HG02981 (cell line): ENCODE data around the gene RHBDF1.
"Not testable (repeated sequence)": the region's sequence is repeated elsewhere in the genome, so short reads cannot be mapped to it uniquely, and the experiment has no call there.

ENCODE experiments used
- ATAC-seq: cut with Tn5 transposase; IDR thresholded peaks from one replicate; pipeline ENCODE4 v1.9.1; 2021; ENCODE audit warnings: mild to moderate bottlenecking, moderate library complexity; ENCODE audit not compliant: unreplicated experiment

RHBDF1 gene

DNA sequence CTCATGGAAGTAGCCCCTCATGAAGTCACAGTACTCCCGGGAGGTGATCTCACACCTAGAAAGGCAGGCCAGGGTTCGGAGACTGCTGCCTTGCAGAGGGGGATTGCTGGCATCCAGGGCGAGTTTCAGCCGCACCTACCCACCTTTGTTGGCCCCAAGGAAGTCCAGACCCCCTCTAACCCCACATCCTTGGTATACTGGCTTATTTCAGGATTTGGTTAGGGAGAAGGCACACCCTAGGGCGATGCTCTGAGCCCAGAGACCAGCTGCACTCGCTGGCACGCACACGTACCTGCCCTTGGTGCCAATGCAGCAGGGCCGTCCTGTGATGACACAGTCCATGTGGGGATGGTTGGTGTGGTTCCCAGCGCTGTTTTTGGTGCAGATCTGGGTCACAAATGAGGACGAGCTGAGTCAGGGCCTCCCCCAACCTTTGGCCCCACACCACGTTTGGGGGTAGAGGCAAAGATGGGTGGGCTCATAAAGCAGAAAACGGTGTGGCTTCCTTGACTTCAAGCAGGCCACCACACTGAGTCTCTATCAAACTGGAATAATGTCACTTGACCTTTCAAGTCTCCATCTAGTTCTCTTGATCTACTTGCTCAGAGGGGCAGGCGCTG is 12.9 kb downstream of the RHBDF1 start:
- ATAC-seq: no peak

DNA sequence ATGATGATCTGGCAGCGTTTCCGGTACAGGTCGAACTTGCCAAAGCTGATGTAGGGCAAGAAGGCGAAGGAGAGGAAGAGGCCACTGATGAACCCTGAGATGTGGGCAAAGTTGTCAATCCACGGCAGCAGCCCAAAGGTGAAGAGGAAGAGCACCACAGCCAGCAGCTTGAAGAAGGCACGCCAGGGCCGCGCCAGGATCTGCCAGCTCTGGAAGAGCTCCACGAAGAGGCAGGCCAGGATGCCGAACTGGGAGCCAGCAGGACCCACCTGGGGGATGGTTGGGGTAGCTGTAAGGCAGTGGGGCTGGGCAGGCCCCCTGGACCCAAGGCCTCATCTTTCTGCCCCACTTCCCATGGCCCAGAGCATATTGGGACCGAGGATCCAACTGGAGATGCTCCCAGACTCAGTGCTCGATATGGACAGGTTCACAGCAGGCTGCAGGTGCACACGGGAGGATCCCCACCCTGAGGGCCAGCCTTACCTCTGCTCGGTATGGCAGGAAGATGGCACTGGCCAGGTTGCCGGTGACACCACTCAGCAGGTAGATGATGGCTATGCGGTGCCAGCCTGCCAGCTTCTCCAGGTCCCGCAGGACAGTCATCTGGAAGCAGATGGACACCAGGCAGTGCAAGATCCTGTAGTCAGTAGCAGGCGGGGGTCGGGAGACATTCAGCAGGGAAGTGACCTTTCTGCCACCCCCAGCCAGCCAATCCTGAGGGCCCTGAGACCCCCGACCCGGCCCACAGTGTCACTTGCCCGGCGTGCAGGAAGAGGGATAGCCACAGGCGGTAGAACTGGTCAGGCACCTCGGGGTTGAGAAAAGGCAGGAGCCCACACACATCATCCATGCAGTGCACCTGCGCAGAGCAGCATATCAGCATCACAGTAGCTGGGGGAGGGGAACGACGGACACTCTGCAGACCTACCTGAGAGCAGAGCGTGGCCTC is 13.7 kb downstream of the RHBDF1 start:
- ATAC-seq: no peak

DNA sequence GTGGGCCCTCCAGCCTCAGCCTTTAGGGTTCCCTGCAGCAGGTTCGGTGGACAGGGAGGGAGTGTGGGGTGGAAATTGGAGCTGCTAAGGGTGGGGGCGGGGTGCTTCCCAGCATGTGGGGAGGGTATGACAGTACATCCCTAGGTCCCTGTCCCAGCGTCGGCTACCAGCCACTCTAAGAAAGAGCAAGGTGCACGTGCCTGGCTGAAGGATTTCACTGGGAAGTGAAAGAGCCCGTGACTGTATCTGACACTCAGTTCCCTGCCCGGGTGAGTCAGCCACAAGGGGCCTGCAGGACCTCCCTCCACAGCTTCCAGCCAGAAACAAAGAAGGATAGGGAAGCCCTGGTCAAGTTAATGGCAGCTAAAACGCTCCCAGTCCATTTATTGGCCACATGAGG is 14.7 kb downstream of the RHBDF1 start:
- ATAC-seq: no peak

DNA sequence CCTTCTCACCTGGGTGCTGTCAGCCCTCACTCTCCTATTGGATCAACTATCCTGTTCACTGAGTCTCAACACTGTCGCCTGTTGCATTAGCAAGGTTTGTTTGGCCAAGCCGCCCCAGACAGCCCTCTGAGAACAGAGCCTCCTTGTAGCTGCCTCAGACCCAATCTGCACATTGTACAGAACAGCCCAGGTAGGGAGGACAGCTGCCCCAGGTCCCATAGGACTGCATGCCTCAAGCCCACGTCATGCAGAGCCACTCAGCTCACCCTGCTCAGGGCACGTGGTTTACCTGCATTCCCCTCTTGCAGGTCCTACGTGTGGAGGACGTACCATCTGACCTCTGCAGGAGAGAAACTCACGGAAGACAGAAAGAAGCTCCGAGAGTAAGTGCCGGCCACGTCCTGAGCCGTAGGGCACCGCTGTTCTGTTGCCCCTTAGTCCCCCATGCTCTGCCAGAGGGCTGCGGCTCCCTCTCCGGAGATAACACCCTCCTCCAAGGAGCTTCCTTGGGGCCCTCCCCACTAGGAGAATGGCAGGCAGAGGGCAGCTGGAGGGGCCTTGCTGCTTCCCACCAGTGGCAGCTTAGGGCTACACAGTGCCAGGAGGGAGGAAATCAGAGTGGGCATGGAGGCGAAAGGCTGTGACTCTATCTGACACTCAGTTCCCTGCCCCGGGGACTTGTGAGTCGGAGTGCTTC is 16.1 kb downstream of the RHBDF1 start:
- no peak for ATAC-seq

DNA sequence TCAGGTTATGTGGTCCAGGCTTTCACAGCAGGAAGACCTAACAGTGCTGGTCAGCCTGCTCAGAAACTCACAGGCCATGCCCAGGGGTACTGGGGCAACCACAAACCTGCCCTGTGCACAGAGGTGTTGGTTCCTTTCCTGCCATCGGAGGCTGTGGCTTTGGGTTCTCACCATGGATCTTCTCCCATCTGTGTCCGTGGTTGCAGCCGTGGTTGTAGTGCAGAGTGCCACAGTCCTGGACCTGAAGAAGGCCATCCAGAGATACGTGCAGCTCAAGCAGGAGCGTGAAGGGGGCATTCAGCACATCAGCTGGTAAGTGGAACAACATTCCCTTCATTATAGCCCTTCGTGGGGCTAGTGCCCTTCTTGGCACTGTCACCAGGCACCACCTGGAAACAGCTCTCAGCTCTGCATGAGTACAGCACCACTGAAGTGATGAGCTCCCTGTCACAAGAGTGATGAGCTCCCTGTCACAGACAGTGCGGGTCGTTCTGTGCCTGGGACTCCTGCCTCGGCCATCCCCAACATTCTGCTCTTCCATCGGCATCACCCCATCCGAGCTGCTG is 16.8 kb downstream of the RHBDF1 start:
- no peak for ATAC-seq

DNA sequence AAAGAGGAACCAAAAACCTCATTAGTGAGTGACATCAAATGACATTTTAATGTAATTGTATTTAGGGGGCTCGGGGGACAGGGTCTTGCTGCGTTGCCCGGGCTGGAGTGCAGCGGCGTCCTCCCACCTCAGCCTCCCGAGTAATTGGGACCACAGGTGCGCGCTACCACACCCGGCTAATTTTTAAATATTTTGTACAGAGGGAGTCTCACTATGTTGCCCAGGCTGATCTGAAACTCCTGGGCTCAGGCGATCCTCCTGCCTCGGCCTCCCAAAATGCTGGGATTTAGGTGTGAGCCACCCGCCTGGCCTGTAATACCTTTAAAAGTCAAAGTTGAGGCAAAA is 18.2 kb downstream of the RHBDF1 start:
- no peak for ATAC-seq

DNA sequence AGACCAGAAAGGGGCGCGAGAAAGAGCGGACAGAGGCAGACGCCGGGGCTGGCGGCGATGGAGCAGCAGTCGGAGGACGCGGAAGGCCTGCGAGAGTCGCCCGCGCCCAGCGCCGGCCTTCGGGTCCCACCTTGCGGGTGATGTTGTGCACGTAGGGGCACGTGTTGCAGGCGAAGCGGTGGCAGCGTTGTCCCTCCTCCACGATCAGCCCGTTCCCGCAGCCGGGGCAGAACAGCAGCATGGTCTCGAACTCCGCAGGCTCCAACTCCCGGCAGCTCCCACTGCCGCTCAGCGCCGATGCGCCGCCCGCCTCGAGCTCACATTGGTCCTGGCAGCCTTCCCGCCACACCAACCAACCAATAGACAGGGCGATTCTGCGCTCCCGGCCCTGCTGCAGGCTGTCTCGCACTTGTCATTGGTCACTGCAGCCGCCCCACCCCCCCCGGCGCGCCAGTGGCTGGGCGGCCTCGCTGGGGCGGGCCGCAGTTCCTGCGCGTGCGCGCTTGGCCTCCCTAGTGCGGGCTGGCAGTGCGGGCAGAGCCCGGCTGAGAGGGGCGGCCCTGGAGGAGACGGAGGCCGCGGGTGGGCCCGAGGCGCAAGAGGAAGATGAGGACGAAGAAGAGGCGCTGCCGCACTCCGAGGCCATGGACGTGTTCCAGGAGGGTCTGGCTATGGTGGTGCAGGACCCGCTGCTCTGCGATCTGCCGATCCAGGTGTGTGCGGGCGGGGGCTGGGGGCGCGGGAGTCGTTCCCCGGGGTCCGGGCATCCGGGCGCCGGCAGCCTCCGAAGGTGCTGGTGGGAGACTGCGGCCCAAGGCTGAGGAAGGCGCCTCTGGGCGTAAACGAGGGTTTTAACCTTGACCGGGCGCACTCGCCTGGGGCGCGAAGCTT is 18.8 kb downstream of the RHBDF1 start, which contains the start of the genes POLR3K and SNRNP25:
POLR3K (minus strand) TSS at position 263 of the 891 bp plus-strand sequence; CDS start at position 241, 22 bp downstream.
SNRNP25 (plus strand) TSS at position 483 of the 891 bp plus-strand sequence; CDS start at position 672, 189 bp downstream.
- ATAC-seq: peak; percentile 89

DNA sequence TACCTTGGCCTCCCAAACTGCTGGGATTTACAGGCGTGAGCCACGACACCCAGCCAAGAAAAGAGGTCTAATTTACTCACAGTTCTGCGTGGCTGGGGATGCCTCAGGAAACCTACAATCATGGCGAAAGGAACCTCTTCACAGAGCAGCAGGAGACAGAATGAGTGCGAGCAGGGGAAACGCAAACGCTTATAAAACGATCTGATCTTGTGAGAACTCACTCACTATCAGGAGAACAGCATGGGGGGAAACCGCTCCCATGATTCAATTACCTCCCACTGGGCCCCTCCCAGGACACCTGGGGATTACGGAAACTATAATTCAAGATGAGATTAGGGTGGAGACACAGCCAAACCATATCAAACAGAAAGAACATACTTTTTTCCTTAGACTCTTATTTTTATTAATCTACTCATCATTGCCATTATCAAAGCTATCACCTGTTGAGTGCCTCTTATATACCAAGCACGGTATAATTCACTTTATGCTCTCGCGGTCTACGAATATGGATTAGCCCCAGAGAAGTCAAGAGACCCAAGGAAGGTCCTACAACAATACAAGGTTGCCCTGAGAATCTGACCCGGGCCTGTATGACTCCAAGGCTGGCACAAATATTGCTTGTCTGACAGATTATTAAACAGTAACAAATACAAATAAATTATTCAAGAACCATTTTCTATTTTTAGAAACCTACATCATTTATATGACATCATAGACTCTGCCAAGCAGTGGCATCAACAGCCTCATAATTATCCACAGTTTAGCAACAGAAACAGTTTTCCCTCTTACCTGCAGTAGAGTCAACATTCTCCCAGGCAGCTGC is 21.5 kb downstream of the RHBDF1 start:
- no peak for ATAC-seq

DNA sequence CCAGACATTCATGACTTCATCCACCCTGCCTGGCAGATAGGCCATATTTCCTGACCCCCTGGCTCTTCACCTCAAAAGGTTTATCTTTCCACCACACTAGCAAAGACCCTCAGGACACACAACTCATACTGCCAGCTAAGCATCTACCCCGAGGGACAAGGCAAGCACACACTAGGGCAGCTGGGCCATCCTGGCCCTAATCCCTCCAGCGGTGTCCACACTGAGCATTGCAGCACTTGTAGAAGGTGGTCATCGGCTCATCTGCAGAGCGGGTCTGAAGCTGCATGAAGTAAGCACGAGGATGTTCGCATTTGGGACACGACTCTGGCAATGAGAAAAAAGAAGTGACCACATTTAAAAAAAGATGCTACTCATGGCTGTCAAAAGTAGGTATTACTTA is 25.2 kb downstream of the RHBDF1 start:
- ATAC-seq: no peak

DNA sequence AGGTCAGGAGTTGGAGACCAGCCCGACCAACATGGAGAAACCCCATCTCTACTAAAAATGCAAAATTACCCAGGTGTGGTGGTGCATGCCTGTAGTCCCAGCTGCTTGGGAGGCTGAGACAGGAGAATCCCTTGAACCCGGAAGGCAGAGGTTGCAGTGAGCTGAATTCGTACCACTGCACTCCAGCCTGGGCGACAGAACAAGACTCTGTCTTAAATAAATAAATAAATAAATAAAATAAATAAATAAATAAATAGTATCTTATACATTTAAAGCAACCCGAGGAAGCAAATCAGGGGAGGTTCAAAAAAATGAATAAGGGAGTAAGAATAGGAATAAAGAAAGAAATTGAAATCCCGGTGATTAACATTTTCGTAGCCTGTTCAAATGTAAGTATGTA is 25.9 kb downstream of the RHBDF1 start:
- not testable (repeated sequence) for ATAC-seq

DNA sequence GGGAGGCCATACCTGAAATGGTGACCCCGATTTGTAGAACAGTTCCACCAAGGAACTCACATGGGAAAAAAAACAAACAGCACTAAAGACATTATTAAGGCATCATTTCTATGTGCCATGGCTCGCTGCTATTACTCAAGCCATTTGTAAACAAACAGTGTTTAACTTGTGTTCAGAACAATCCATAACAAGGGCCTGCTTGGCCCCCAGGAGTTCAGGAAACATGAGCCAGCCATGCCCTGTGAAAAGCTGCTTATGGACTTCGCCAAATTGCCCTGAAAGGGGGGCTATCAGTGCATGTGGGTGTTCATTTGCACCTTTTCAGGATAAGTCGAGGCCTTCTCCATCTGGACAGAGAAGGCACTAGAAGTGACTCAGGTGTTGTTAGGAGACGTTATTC is 27.0 kb downstream of the RHBDF1 start:
- ATAC-seq: no peak

DNA sequence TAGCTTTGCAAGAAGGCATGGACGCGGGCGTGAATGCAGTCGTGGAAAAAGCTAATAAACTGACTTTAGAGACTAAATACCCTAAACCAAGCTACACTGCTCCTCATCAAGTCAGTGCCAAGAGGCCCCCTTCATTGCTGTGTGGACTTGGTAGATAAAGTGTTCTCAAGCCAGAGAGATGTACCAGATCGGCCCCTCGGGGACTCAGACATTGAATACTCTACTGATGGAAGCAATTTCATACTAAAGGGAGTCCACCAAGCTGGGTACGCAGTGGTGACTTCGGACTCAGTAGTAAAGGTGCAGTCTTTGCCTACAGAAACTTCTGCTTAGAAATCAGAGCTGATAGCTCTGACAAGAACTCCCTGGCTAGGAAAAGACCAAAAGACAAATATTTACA is 27.8 kb downstream of the RHBDF1 start:
- ATAC-seq: no peak

DNA sequence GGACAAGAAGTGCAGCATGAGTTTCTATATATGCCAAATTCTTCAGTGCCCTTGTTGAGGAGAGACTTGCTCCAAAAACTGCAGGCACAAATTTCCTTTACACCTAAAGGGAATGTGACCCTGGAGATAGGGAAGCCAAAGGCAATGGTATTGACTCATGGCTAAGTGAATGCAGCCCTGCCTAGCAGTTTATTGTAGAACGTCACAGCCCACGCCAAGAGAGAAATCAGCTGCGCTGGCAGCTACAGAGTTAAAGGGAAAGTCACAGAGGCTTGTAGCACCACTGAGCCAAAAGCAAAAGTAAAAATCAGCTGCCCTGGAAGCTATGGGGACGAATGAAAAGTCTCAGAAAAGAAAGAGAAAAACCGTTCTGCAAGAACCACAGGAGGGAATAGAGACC is 29.1 kb downstream of the RHBDF1 start:
- ATAC-seq: no peak

DNA sequence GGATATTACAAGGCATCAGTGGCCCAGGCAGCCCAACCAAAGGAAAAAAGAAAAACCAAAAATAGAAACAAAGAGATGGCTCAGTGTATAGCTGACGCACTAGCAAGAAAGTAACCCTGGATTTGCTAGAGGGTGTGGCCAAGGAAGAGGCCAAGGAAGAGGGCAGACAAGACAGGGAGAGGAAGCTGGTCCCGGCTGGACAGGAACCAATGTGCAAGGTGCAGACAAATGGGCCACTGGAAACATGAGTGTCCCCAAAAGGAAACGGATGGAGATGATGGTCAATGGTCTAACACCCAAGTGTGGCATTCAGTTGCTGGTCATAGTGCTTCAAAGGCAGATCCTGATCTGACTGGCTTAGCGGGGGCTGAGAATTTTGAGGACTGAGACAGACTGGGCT is 29.7 kb downstream of the RHBDF1 start:
- no peak for ATAC-seq

DNA sequence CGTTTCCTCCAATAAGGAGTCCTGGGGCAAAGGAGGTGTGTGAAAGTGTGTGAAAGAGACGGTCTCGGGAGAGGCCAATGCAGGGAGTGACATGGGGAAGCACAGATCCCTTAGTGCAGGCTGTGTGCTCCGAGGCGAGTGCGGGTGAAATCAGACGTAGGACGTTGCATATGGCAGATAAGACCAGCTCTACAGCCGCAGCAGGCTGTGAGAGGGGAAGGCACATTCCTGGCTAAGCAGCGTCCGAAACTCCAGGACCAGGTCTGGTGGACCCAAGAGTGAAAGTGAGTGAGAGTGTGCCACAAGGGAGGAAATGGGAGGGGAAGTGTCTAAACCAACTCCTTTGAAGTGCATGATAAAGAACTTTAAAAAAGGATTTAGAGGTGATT is 30.4 kb downstream of the RHBDF1 start:
- no peak for ATAC-seq

DNA sequence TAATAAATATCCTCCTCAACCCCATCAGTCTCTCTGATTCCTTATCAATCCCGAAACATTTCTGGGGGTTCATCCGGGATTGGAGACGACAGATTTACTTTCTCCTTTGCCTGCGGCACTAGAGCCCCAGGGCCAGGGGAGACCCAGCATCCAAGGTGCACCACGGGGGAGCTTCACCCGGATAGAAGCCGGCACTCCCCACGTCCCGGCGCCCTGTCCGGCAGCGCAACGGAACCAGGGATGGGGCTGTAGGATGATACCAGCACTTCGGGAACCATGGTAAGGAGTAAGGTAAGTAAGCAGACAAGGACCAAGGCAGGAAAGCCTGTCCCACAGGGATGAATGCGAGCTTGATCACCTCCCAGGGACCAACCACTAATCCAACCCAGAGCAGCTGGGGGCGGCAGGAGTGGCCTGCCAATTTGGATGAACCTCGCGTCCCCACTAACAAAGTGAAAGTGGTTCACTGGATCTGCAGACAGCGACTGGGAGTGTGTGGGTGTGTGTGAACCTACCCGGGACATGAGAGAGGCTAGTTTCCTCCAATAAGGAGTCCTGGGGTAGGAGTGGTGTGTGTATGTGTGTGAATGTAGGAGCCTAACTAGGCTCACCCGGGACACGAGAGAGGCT is 30.9 kb downstream of the RHBDF1 start:
- ATAC-seq: no peak

DNA sequence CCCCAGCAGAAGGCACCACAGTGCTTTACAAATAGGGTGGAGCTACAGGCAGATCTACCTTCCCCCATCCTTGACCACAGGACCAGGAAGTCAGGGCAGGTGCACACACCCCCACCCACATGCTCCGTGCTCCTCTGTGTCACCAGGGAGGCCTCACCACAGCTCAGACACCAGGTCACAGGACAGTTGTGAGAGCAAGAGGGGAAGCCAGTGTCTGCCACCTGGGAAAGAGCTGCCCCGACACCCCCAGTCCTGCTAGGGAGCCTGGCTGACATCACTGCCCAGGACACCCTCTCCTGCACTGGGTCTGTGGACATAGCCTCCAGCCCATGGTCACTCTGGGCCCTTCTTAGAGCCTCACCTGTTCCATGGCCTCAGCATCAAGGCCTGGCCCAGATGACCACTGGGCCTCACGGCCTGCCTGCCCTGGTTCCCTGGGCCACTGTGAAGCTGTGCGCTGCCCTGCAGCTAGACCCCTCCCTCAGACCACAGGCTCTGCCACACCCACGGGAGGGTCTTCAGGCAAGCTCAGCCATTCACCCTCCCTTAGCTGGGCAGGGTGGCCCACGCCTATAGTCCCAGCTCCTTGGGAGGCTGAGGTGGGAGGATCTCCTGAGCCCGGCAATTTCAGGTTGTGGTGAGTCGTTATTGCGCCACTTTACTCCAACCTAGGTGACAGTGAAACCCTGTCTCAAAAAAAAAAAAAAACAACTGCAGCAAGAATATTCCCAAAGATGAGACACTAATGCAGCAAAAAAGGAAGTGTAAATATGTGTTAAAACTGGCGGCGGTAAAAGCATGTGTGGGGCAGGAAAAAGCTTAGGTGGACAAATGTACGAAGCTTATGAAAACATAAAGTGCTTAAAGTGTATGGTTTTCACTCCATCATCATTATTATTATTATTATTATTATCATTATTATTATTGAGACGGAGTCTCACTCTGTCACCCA is 33.2 kb downstream of the RHBDF1 start:
- ATAC-seq: peak; percentile 75

DNA sequence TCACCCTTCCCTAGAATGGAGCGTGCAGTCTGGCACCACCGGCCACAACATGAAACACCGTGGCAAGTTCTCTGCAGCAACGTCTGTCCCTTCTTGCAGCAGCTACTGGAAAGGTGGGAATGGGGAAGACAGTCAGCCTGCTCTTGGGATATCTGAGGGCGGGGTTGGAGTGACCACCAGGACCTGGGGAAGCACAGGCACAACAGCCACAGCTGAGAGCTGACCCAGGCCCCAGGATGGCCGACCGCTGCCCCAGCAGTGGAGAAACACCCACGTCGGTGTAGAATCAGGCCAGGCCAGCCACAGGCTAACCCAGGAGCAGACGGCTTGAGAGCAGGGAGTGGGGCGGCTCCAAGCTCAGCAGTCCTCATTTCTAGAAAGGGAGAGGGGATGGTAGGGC is 34.2 kb downstream of the RHBDF1 start:
- not testable (repeated sequence) for ATAC-seq
